Loucy (cell line): Measurements from ENCODE around the gene DNAI4.

ENCODE experiments used
- CTCF ChIP-seq: fragments of 200-600 bp; sonication (generic); conservative IDR thresholded peaks from 2 replicates; pipeline ENCODE4 v1.5.1; 2014; ENCODE audit warnings: mild to moderate bottlenecking, antibody characterized with exemption, low read length
- EZH2phosphoT487 ChIP-seq: fragments of 200-600 bp; IDR thresholded peaks from 2 replicates; pipeline ENCODE4 v1.6.1; 2018; ENCODE audit warnings: antibody characterized with exemption, mild to moderate bottlenecking, moderate library complexity, borderline replicate concordance

GRCh38 chr1:66929999-66930822 is 5.6 kb upstream of the DNAI4 start:
- TF ChIP-seq CTCF (peak; percentile 32), EZH2phosphoT487 (no peak)
